Ovary (tissue), 9 donors: ENCODE measurements around the gene ITGB5. TPM values are rescaled to one million over a fixed set of nuclear protein-coding genes. Genes with fewer than 3 reads are reported as not detected.

Experiments
- DNase-seq, 5 donors: peaks; one replicate each; pipeline ENCODE4 v3.0.0-alpha.2; 2019 to 2020
- H3K27ac ChIP-seq, 2 donors: fragments of 200-600 bp; one replicate each; pipeline versions ENCODE4 v1.5.1 to v1.8.0; 2019 to 2022
- H3K27me3 ChIP-seq: fragments of 200-600 bp; one replicate; pipeline ENCODE4 v1.8.0; 2022
- H3K36me3 ChIP-seq: fragments of 200-600 bp; sonication (generic); one replicate; pipeline ENCODE4 v1.5.1; 2019
- H3K4me1 ChIP-seq: one replicate; pipeline ENCODE4 v1.8.1; 2013; ENCODE audit warnings: mild to moderate bottlenecking, moderate library complexity; ENCODE audit not compliant: insufficient read depth
- H3K4me3 ChIP-seq: fragments of 200-600 bp; sonication (generic); one replicate; pipeline ENCODE4 v1.5.1; 2017
- H3K9me3 ChIP-seq, 2 donors: fragments of 200-600 bp in 1 of 2; sonication (generic) in 1 of 2; one replicate each; pipeline versions ENCODE4 v1.5.1 to v1.8.1; 2013 to 2019; ENCODE audit warnings: mild to moderate bottlenecking in 1 of 2, moderate library complexity in 1 of 2
- CTCF ChIP-seq, 3 donors: fragments of 450-650 bp in 2 of 3; fragments of 200-600 bp in 1 of 3; IDR thresholded peaks; one replicate each; pipeline versions ENCODE4 v1.5.1 to v1.8.0; 2016 to 2022; ENCODE audit warnings: antibody characterized with exemption in 3 of 3, mild to moderate bottlenecking in 1 of 3
- EP300 ChIP-seq: sonication (generic); formaldehyde crosslinking; IDR thresholded peaks from one replicate; pipeline ENCODE4 v1.6.1; 2017; ENCODE audit warnings: antibody characterized with exemption
- POLR2A ChIP-seq: fragments of 450-650 bp; IDR thresholded peaks from one replicate; pipeline ENCODE4 v1.6.1; 2017; ENCODE audit warnings: antibody characterized with exemption, mild to moderate bottlenecking, moderate library complexity
- WGBS, 3 donors: extraction: QIAGEN DNeasy Blood & Tissue Kit in 1 of 3; methylation state at CpG; one replicate each; pipeline versions ENCODE4 v1.1.5 to v1.1.7; 2013 to 2017; 5-methylcytosine and 5-hydroxymethylcytosine counted together
- intact Hi-C, 4 donors: fragments of 100-400 bp; cut with DNase I; formaldehyde crosslinking; loops; one replicate each; pipeline versions ENCODE4 v1.11.0 to v1.15.1; 2022 to 2023
- polyA plus RNA-seq, 2 donors: library from polyadenylated mRNA; stranded (reverse); fragments of 200-250 nt in 1 of 2; fragments of 350-450 nt in 1 of 2; fragmentation: Illumina TruSeq in 1 of 2; extraction: RNeasy Lipid Tissue Mini Kit (QIAGEN cat#74804) in 1 of 2; gene quantifications; one replicate each; pipeline ENCODE4 v1.2.3, GENCODE V29; 2013 to 2014
- total RNA-seq, 7 donors: library from RNA; depleted of rRNA in 2 of 7; stranded (reverse); fragments of >200 nt in 2 of 7; fragmentation: NEBNext Ultra II Directional in 3 of 7; extraction: Animal tissue kit (Norgen Biotek cat#: 25700) in 3 of 7; gene quantifications; one replicate each; pipeline versions ENCODE4 v1.1.0 to v1.2.4, GENCODE V29; 2016 to 2023
- donor health status: DM: no; HTN: no; CAD: no; lungs with moderate emphysema.
- donor health status: DM: no; HTN: no; CAD: no.
- donor health status: Bipolar disorder and iron deficiency.
- donor health status: DM: yes; HTN: yes; CAD: no.
- donor health status: DM: no; HTN: no; CAD: no.
- donor health status: DM: yes; HTN: yes; CAD: no.

Gene ITGB5
- total and polyA plus RNA-seq, 9 donors: 31.0 to 109 (median 38.0) TPM

GRCh38 chr3:124839896-124840295 lies 47.3 kb downstream of the ITGB5 start:
- no peak for TF ChIP-seq CTCF (IDR thresholded peaks at IDR 0.05)
- TF ChIP-seq EP300: no peak
- TF ChIP-seq POLR2A: no peak
- no peaks in the 10 kb centered on the region for H3K27me3 ChIP-seq
- H3K4me1 ChIP-seq: peaks cover 15% of the 10 kb centered on the region
- H3K9me3 ChIP-seq: no peaks in the 10 kb centered on the region
- H3K4me3 ChIP-seq: no peak overlapping the region
- DNase-seq: no peak
- no peaks in the 10 kb centered on the region for H3K36me3 ChIP-seq
- H3K27ac ChIP-seq: no peak overlapping the region
- intact Hi-C loops: loop anchor here in 1 of 4 donors (5.0 kb wide), 1 partner anchor 47 kb away; the partner anchor contains the start of gene ITGB5

GRCh38 chr3:124838963-124839362 lies 48.2 kb downstream of the ITGB5 start:
- WGBS, 3 donors: 90 to 98% (median 92%) methylated on average over 3 of the region's 3 CpGs
- DNase-seq: no peak
- Histone ChIP-seq H3K4me3 (no peak overlapping the region), H3K36me3 (no peaks in the 10 kb centered on the region), H3K9me3 (no peaks in the 10 kb centered on the region), H3K27ac (no peak overlapping the region), H3K27me3 (no peaks in the 10 kb centered on the region), H3K4me1 (peaks cover 16% of the 10 kb centered on the region)
- intact Hi-C loops: no loop called here
- TF ChIP-seq CTCF (IDR thresholded peaks at IDR 0.05) (no peak), EP300 (no peak), POLR2A (no peak)

- intact Hi-C loops: no loop called here
- WGBS, 3 donors: 41 to 71% (median 64%) methylated on average over 6 of the region's 6 CpGs
- no peak for TF ChIP-seq CTCF (IDR thresholded peaks at IDR 0.05)
- TF ChIP-seq EP300: no peak
- TF ChIP-seq POLR2A: no peak
These were observed 49.4 kb downstream of the ITGB5 start for GRCh38 chr3:124837730-124838186.

GRCh38 chr3:124837065-124837464 lies 50.1 kb downstream of the ITGB5 start:
- Histone ChIP-seq H3K9me3 (no peaks in the 10 kb centered on the region), H3K4me3 (no peak overlapping the region), H3K36me3 (no peaks in the 10 kb centered on the region), H3K27ac (no peak overlapping the region), H3K27me3 (no peaks in the 10 kb centered on the region), H3K4me1 (peaks cover 21% of the 10 kb centered on the region)
- WGBS, 3 donors: 71 to 73% (median 71%) methylated on average over 2 of the region's 2 CpGs
- DNase-seq: no peak
- TF ChIP-seq CTCF (IDR thresholded peaks at IDR 0.05): no peak
- no peak for TF ChIP-seq POLR2A
- no peak for TF ChIP-seq EP300
- intact Hi-C loops: no loop called here

More at GRCh38 chr3:124837730-124838186, 49.4 kb downstream of the ITGB5 start:
- H3K9me3 ChIP-seq: no peaks in the 10 kb centered on the region
- no peak overlapping the region for H3K27ac ChIP-seq
- no peaks in the 10 kb centered on the region for H3K36me3 ChIP-seq
- DNase-seq: no peak
- no peak overlapping the region for H3K4me3 ChIP-seq
- peaks cover 18% of the 10 kb centered on the region for H3K4me1 ChIP-seq
- no peaks in the 10 kb centered on the region for H3K27me3 ChIP-seq
